NCI-H2227 (cell line): ENCODE results near the gene KCNN4.
A peak's percentile ranks its signal among the peaks of the same experiment; 100 is the strongest.
"Not testable (repeated sequence)": the region's sequence is repeated elsewhere in the genome, so short reads cannot be mapped to it uniquely, and the experiment has no call there.

Source experiments
- DNase-seq: peaks from one replicate; lab custom pipeline; 2025; ENCODE audit not compliant: unreplicated experiment; lab: John Stamatoyannopoulos, UW

Gene KCNN4

DNA sequence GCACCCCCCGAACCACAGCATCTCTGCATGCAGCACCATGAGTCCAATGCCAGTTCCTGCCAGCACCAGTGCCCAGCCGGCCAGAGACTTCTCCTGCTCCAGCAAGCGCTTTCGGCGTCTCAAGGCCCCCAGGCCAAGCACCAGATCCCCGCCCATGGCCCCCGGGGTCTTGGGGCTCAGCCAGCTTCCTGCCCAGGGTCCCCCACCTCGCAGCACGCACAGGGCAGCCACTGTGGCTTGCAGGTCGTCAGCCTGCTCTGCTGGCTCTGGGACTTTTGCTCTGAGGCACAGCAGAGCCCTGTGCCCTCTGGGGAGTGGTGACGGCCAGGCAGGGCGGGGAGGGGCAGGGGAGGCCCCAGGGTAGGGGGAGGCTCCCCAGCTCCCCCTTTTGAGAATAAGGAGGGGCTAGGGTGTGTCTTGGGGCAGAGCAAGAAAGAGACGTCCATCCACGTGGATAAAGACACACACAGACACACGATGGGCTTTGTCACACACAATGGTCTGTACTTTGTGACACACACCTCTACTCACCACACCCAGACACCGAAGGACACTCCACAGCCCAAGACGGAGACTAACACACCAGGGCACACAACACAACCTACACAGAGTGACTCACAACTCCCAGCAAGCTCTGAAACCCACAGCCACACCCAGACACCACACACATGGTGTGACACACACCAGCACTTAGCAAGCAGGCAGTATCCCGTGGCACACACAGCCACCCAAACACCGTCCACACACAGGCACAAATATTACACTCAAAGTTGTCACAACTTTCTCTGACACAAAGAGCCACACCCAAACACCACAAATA, at the start of gene KCNN4:
Gene KCNN4, minus strand, starts transcription at position 268 of the 820 bp plus-strand sequence. Its CDS starts 112 bp downstream, at position 156.
- no peak for DNase-seq

DNA sequence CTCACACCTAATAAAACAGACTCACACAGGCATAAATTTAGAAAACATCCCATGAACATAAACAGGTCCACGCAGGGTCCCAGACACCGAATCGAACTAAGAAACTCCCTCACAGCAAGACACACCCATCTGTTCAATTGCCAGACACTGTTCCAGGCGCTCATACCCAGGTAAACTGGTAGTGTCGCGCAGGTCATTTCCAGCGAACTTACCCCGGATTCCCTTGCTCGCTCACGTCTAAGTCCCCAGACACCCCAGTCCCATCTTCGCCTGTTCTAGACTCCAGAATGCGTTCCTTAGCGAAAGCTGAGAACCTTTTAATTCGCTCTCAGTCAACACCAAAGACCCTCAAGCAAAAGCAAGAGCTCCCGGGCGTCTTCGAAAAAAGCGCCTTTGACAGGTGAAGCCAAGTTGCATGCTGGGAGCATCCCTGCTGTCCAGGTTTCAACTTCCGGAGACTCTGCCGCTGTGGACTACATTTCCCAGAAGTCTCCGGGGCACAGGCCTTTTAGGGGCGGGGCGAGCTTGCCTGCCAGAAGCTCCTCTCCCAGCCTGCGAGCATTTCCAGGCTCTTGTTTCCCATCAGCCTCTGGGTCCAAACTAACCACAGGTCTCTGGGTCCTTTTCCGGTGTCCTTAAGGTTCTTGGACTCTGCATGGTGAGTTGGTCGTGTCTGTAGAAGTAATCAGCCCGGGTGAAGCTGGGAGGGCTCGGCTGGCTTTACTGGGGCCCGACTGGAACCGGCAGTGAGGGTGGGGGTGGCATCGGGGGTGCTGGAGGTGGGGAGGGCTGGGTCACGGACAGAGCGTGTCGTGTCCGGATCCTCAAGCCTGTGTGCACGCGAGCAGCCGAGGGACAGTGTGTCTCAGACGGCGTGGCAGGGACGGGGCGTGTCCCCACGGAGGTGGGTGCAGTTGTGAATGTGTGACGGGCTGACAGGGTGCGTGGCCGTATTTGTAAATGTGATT, 46.3 kb upstream of the KCNN4 start, which contains the start of gene ZNF283:
Gene ZNF283, plus strand, starts transcription at position 535 of the 968 bp plus-strand sequence. CDS start 6,184 bp downstream, outside the sequence.
- peak; percentile 93 for DNase-seq

DNA sequence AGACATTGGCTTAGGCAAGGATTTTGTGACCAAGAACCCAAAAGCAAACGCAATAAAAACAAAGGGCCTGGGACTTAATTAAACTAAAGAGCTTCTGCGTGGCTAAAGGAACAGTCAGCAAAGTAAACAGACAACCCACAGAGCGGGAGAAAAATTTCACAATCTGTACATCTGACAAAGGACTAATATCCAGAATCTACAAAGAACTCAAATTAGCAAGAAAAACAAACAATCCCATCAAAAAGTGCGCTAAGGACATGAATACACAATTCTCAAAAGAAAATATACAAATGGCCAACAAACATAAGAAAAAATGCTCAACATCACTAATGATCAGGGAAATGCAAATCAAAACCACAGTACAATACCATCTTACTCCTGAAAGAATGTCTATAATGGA, 43.8 kb upstream of the KCNN4 start:
- DNase-seq = not testable (repeated sequence)

- not testable (repeated sequence) for DNase-seq
Measured at GRCh38 chr19:43823856-43824255, 43.1 kb upstream of the KCNN4 start.

- no peak for DNase-seq
Measured at GRCh38 chr19:43820884-43821215, 40.1 kb upstream of the KCNN4 start.

GRCh38 chr19:43820098-43820883, 39.5 kb upstream of the KCNN4 start:
- DNase-seq = no peak

DNA sequence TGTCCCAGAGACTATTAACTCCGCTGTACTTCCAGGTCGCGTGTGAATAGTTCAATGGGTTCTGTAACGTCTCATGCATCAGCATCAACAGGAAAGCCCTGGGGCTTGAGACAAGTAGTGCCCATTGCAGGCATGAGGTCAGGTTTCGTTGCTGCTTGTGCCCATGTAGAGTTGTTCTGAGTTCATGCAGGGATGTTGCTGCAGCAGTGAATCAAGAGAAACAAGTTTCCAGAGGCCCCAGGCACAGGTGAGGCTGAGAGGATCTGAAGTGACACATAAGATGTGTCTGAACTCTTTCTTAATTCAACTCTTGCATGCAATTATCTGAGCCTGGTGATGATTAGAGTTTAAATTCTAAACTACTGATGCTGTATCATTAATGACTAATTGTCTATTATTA, 37.7 kb upstream of the KCNN4 start:
- DNase-seq = no peak

DNA sequence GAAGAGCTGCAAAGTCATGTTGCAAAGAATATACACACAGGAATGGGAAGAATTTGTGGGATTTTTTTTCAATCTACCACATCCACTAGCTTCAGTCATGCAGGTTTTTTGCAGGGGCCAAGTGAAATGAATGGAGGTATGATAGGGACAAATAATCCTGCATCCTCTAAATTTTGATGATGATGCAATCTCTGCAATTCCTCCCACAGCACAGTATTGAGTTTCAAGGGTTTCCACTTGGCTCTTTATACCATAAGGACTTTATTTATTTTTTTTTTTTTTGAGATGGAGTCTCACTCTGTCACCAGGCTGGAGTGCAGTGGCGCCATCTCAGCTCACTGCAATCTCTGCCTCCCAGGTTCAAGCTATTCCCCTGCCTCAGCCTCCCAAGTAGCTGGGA, 36.7 kb upstream of the KCNN4 start:
- DNase-seq = not testable (repeated sequence)

GRCh38 chr19:43814663-43815352, 34.0 kb upstream of the KCNN4 start:
- DNase-seq = no peak

DNA sequence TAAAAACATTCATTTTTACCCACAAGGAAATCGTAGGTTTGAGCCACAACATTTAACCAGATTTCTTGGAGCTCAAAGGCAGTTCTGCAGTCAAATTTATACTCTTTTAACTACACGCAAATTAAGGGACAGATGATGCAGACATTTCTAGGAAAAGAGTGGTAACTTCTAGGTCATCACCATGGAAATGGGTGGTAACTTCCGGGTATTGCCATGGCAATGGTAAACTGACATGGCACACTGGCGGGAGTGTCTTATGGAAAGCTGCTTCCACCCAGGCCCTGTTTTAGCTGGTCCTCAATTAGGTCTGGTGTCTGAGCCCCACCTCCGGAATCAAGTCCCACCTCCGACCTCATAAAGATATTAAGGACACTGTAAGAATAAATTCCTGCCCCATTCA, 31.9 kb upstream of the KCNN4 start:
- no peak for DNase-seq

GRCh38 chr19:43812259-43812658, 31.5 kb upstream of the KCNN4 start:
- DNase-seq = no peak

GRCh38 chr19:43811837-43812236, 31.1 kb upstream of the KCNN4 start:
- no peak for DNase-seq

DNA sequence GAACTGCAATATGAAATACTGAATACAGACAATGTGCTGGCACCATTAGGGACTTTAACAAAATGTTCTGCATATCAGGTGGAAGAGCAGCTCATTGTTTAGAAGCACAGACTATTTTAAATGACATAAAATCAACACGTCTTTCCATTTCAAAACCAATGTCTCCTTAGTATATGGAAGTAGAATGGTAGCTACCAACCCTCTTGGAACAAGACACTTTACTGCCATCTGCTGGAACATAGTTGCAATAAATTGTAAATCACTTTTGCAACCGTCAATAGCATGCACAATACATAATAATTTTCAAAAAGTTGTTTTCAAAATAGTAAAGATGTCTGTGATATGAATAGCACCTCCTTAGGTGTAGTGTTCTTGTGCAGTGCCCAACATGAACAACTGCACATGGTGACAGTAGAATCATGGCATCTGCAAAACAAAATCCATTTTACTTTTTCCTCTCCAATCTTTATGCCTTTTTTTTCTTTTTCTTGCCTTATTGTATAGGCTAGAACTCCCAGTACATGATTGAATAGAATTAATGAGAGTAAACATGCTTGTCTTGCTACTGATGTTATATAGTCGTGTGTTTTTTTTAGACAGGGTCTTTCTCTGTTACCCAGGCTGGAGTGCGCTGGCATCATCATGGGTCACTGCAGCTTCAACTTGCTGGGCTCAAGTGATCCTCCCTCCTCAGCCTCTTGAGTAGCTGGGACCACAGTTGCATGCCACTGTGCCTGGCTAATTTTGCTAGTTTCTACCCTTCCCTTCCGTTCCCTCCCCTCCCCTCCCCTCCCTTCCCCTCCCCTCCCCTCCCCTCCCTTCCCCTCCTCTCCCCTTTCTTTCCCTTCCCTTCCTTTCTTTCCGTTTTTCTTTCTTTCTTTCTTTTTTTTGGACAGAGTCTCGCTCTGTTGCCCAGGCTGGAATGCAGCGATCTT, 29.3 kb upstream of the KCNN4 start:
- peak; percentile 15 for DNase-seq

DNA sequence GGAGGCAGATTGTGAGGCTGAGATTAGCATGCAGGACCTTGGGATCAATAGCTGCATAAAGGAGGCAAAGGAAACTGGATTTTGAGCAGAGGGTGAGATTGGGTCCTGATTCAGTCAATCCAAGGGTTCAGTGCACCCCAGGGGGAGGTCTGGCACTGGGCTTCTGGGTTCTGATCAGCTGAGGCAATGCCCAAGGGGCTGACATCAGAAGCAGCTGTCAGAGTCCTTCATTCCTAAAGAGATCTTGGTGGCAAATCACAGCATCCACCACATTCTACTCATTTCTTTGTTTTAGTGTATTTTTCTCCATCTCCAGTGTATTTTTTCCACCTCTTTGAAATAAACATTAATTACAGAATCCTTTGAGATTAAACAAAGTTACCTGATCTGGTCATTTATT, 26.9 kb upstream of the KCNN4 start:
- no peak for DNase-seq

DNA sequence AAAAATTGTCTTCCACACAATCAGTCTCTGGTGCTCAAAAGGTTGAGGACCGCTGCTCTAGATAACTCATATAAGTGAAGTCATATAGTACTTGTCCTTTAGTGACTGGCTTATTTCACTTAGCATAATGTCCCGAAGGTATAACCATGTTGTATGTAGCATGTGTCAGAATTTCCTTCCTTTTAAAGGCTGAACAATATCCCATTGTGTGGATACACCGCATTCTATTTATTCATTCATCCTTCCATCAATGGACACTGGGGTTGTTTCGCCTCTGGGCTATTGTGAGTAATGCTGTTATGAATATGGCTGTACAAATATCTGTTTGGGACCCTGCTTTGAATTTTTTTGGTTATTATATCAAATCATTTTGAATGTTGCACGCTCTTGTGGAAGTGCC, 26.1 kb upstream of the KCNN4 start:
- DNase-seq = no peak

DNA sequence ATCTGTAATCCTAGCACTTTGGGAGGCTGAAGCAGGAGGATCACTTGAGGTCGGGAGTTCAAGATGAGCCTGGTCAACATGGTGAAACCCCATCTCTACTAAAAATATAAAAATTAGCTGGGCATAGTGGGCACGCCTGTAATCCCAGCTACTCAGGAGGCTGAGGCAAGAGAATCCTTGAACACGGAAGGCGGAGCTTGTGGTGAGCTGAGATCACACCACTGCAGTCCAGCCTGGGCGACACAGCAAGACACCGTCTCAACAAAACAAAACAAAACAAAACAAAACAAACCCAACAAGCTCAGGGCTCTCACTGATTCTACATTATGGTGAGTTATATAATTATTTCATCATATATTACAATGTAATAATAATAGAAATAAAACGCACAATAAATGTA, 25.6 kb upstream of the KCNN4 start:
- not testable (repeated sequence) for DNase-seq

DNA sequence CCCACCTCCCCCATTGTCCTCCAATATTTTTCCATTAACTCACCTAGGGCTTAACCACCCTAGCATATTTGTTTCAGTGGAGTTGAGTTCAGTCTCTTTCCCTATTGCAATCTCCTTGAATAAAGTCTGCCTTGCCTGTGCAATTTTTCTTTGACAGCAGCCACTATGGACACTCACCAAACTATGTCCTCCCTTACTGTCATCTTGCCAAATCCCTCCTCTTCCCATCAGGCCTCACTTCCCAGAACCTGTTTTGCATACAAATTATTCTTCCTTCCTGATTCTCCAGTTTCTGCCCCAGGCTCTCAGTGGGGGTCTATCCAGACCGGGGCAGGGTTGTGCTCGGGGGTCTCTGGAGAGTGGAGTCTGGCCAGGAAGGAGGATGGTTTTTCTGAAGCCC, 23.7 kb upstream of the KCNN4 start:
- DNase-seq = no peak

DNA sequence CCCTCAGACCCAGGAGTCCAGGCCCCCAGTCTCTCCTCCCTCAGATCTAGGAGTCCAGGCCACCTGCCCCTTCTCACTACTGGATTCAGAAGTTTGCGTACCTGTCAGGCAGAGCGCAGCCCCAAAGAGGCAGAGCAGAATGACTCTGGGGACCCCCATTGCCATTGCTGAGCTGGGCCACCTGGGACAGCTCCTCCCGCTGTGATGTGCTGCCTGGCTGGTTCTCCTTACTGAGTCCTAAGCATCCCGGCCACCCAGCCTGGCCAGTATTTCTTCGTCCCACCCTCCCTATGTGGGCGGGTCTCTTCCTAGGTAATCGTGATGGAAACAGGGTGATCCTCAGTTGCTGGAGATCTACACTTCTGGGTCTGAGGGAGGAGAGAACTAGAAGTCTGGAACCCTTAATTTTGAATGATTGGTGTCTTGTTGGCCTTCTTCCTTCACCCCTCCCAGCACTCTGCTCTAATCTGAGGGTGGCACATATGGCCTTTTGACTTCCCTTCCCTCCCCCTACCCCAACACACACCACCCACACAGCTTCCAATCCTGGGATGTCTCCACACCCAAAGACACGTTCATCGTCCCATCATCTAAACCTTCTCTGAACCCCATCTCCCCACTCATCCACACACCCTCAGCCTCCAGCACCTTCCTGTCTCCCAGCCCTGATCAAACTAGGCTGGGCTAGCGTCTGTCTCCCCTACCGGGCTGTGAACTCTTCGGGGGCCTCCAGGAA, 21.6 kb upstream of the KCNN4 start, which contains the start of gene LYPD5:
Gene LYPD5, minus strand, starts transcription at position 232 of the 736 bp plus-strand sequence. Its CDS starts 67 bp downstream, at position 165.
- no peak for DNase-seq
